ENCODE results near the gene CENPH. TPM values are rescaled to one million over a fixed set of nuclear protein-coding genes. Genes with fewer than 3 reads are reported as not detected.

CENPH gene
- polyA plus RNA-seq, 2 of the 4 experiments (the other 2 are of a cell fraction): 26.7 to 35.2 TPM

DNA sequence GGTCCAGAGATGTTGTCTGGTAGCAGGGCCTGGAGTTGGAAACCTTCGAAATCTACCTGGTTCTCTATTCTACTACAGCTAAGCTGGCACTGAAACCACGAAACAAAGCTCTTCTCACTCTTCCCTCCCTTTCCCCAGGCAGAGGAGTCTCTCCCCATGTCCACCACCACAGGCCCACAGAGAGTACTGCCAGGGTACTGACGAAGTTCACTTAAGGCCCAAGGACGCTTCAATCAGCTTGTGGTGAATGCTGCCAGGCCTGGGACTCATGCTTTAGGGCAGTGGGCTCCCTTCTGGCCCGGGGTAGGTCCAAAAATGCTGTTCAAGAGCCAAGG, 39.7 kb upstream of the CENPH start:
- H3K27ac ChIP-seq: no peak overlapping the region
- no peak for FAIRE-seq
- no peak overlapping the region for H3K4me2 ChIP-seq
- no peaks in the 10 kb centered on the region for H3K9me3 ChIP-seq
- POLR2A ChIA-PET: no interaction called here
- no peak for TF ChIP-seq EHMT2 (IDR thresholded peaks at IDR 0.05; ENCODE audit: low read depth)
- ATAC-seq: no peak
- CTCF ChIA-PET: interaction anchor here (0.9 kb wide), 1 partner anchor 130 kb away, joined by 3 read pairs; no protein-coding TSS in a partner anchor
- WGBS (ENCODE audit: missing lambda C conversion rate): 69% methylated on average over 5 of the region's 5 CpGs
- no peak for DNase-seq (ENCODE audit: low read depth in 1 of 2, low spot score in 1 of 2)
- H3K4me1 ChIP-seq: no peaks in the 10 kb centered on the region
- H3K4me3 ChIP-seq: no peak overlapping the region

DNA sequence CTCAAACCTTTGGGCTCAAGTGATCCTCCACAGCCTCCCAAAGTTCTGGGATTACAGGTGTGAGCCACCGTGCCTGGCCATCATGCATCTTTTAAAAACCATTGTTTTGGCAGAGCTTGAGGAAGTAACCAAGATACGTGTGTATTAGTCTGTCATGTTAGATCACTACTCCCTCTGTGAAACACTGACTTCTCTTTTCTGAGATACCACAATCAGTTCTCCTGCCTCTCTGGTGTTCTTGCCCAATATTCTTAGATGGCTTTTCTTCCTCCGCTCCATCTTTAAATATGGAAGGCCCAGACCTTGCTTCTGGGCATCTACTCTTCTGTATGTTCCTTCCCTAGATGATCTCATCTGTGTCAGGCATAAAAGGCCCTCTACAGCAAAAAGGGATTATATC, 36.7 kb upstream of the CENPH start:
- 72% methylated on average over 3 of the region's 3 CpGs for WGBS (ENCODE audit: missing lambda C conversion rate)

DNA sequence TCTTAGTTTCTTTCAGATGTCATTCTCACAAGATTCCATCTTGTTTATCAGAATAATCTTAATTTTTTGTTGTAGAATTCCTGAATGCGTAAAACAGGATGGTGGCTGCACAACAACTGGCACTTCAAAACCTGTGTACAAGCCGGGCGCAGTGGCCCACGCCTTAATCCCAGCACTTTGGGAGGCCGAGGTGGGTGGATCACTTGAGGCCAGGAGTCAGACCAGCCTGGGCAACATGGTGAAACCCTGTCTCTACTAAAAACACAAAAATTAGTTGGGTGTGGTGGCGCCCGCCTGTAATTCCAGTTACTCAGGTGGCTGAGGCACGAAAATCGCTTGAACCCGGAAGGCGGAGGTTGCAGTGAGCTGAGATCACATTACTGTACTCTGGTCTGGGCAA, 32.9 kb upstream of the CENPH start:
- H3K4me3 ChIP-seq: no peak overlapping the region
- no peak overlapping the region for H3K27ac ChIP-seq
- CTCF ChIA-PET: interaction anchor here (0.8 to 1.6 kb wide), 2 partner anchors 15 to 21 kb away, joined by 3 to 4 read pairs; no protein-coding TSS in a partner anchor
- 90% methylated on average over 11 of the region's 11 CpGs for WGBS (ENCODE audit: missing lambda C conversion rate)
- ATAC-seq (no peak), FAIRE-seq (no peak), DNase-seq (ENCODE audit: low read depth in 1 of 2, low spot score in 1 of 2) (no peak)
- no peaks in the 10 kb centered on the region for H3K9me3 ChIP-seq
- H3K4me1 ChIP-seq: no peaks in the 10 kb centered on the region
- H3K4me2 ChIP-seq: no peak overlapping the region
- no peak for TF ChIP-seq TFCP2L1 (CRISPR knock-in tag; IDR thresholded peaks at IDR 0.05)
- TF ChIP-seq FOXS1 (CRISPR knock-in tag; IDR thresholded peaks at IDR 0.05): no peak
- no peak for TF ChIP-seq HOXA7 (CRISPR knock-in tag; IDR thresholded peaks at IDR 0.05)
- TF ChIP-seq SREBF2 (IDR thresholded peaks at IDR 0.05): no peak
- POLR2A ChIA-PET: no interaction called here

More for the DNA sequence above, 36.7 kb upstream of the CENPH start:
- no peak overlapping the region for H3K4me3 ChIP-seq
- TF ChIP-seq JUNB (IDR thresholded peaks at IDR 0.05) (no peak), KDM1A (IDR thresholded peaks at IDR 0.05; ENCODE audit: low read depth) (no peak)
- TF ChIP-seq, protein P1, sequence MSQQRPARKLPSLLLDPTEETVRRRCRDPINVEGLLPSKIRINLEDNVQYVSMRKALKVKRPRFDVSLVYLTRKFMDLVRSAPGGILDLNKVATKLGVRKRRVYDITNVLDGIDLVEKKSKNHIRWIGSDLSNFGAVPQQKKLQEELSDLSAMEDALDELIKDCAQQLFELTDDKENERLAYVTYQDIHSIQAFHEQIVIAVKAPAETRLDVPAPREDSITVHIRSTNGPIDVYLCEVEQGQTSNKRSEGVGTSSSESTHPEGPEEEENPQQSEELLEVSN (IDR thresholded peaks at IDR 0.05; ENCODE audit: borderline replicate concordance, low read depth): no peak
- FAIRE-seq (no peak), ATAC-seq (no peak), DNase-seq (ENCODE audit: low read depth in 1 of 2, low spot score in 1 of 2) (no peak)
- ChIA-PET CTCF (interaction anchor here (0.7 kb wide), 1 partner anchor 128 kb away, joined by 5 read pairs; no protein-coding TSS in a partner anchor), POLR2A (interaction anchor here (1.6 kb wide), 1 partner anchor 59 kb away, joined by 4 read pairs; the partner anchor contains the start of gene SLC30A5)
- no peak overlapping the region for H3K27ac ChIP-seq
- H3K9me3 ChIP-seq: no peaks in the 10 kb centered on the region
- H3K4me2 ChIP-seq: no peak overlapping the region
- H3K4me1 ChIP-seq: no peaks in the 10 kb centered on the region

DNA sequence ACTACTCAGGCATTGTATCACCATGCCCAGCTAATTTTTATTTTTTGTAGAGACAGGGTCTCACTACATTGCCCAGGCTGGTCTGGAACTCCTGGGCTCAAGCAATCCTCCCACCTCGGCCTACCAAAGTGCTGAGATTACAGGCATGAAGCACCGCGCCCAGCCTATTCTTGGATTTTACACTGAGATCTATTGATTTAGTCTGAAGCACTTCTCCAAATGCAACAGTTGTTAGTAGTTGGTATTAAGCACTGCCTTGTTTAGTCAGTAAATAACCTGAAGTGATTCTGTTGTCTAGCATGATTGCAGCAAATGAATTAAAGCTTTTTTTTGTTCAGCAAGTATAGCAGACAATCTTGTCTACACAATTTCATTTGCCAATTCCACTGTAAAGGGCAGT, 31.3 kb upstream of the CENPH start:
- no peak overlapping the region for H3K27ac ChIP-seq
- H3K9me3 ChIP-seq: no peaks in the 10 kb centered on the region
- FAIRE-seq (no peak), DNase-seq (ENCODE audit: low read depth in 1 of 2, low spot score in 1 of 2) (no peak), ATAC-seq (no peak)
- ChIA-PET CTCF (no interaction called here), POLR2A (no interaction called here)
- H3K4me2 ChIP-seq: no peak overlapping the region
- H3K4me1 ChIP-seq: no peaks in the 10 kb centered on the region
- TF ChIP-seq RFX5 (IDR thresholded peaks at IDR 0.05) (no peak), RAD21 (conservative IDR thresholded peaks at IDR 0.05 in 1 of 2, IDR thresholded peaks at IDR 0.05 in 1 of 2) (no peak), ZC3H11A (IDR thresholded peaks at IDR 0.05) (no peak), FOSL2 (IDR thresholded peaks at IDR 0.05) (no peak), FOSL2 (CRISPR knock-in tag; IDR thresholded peaks at IDR 0.05) (no peak), MAZ (IDR thresholded peaks at IDR 0.05; ENCODE audit: borderline replicate concordance, low read depth, low read length) (no peak), FOXS1 (CRISPR knock-in tag; IDR thresholded peaks at IDR 0.05) (no peak), NPAS2 (CRISPR knock-in tag; IDR thresholded peaks at IDR 0.05; ENCODE audit: borderline replicate concordance) (no peak), NR3C1 (IDR thresholded peaks at IDR 0.05) (no peak), GATA3 (IDR thresholded peaks at IDR 0.05; ENCODE audit: borderline replicate concordance) (no peak), SREBF2 (IDR thresholded peaks at IDR 0.05) (no peak), JUN (IDR thresholded peaks at IDR 0.05) (no peak), KDM5A (IDR thresholded peaks at IDR 0.05) (no peak), ESRRA (IDR thresholded peaks at IDR 0.05; ENCODE audit: borderline replicate concordance, low read length) (no peak), HOXA7 (CRISPR knock-in tag; IDR thresholded peaks at IDR 0.05) (no peak)
- TF ChIP-seq, protein P2, sequence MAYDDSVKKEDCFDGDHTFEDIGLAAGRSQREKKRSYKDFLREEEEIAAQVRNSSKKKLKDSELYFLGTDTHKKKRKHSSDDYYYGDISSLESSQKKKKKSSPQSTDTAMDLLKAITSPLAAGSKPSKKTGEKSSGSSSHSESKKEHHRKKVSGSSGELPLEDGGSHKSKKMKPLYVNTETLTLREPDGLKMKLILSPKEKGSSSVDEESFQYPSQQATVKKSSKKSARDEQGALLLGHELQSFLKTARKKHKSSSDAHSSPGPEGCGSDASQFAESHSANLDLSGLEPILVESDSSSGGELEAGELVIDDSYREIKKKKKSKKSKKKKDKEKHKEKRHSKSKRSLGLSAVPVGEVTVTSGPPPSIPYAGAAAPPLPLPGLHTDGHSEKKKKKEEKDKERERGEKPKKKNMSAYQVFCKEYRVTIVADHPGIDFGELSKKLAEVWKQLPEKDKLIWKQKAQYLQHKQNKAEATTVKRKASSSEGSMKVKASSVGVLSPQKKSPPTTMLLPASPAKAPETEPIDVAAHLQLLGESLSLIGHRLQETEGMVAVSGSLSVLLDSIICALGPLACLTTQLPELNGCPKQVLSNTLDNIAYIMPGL (CRISPR knock-in tag; IDR thresholded peaks at IDR 0.05; ENCODE audit: borderline replicate concordance): no peak
- TF ChIP-seq, protein P3, sequence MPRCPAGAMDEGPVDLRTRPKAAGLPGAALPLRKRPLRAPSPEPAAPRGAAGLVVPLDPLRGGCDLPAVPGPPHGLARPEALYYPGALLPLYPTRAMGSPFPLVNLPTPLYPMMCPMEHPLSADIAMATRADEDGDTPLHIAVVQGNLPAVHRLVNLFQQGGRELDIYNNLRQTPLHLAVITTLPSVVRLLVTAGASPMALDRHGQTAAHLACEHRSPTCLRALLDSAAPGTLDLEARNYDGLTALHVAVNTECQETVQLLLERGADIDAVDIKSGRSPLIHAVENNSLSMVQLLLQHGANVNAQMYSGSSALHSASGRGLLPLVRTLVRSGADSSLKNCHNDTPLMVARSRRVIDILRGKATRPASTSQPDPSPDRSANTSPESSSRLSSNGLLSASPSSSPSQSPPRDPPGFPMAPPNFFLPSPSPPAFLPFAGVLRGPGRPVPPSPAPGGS (IDR thresholded peaks at IDR 0.05): no peak
- TF ChIP-seq, protein P4, sequence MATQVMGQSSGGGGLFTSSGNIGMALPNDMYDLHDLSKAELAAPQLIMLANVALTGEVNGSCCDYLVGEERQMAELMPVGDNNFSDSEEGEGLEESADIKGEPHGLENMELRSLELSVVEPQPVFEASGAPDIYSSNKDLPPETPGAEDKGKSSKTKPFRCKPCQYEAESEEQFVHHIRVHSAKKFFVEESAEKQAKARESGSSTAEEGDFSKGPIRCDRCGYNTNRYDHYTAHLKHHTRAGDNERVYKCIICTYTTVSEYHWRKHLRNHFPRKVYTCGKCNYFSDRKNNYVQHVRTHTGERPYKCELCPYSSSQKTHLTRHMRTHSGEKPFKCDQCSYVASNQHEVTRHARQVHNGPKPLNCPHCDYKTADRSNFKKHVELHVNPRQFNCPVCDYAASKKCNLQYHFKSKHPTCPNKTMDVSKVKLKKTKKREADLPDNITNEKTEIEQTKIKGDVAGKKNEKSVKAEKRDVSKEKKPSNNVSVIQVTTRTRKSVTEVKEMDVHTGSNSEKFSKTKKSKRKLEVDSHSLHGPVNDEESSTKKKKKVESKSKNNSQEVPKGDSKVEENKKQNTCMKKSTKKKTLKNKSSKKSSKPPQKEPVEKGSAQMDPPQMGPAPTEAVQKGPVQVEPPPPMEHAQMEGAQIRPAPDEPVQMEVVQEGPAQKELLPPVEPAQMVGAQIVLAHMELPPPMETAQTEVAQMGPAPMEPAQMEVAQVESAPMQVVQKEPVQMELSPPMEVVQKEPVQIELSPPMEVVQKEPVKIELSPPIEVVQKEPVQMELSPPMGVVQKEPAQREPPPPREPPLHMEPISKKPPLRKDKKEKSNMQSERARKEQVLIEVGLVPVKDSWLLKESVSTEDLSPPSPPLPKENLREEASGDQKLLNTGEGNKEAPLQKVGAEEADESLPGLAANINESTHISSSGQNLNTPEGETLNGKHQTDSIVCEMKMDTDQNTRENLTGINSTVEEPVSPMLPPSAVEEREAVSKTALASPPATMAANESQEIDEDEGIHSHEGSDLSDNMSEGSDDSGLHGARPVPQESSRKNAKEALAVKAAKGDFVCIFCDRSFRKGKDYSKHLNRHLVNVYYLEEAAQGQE (IDR thresholded peaks at IDR 0.05): no peak
- WGBS (ENCODE audit: missing lambda C conversion rate): 87% methylated on average over 3 of the region's 3 CpGs
- H3K4me3 ChIP-seq: no peak overlapping the region
